ENCODE results near the gene ERN1.
"Not testable (repeated sequence)": the region's sequence is repeated elsewhere in the genome, so short reads cannot be mapped to it uniquely, and the experiment has no call there.

The ERN1 gene

DNA sequence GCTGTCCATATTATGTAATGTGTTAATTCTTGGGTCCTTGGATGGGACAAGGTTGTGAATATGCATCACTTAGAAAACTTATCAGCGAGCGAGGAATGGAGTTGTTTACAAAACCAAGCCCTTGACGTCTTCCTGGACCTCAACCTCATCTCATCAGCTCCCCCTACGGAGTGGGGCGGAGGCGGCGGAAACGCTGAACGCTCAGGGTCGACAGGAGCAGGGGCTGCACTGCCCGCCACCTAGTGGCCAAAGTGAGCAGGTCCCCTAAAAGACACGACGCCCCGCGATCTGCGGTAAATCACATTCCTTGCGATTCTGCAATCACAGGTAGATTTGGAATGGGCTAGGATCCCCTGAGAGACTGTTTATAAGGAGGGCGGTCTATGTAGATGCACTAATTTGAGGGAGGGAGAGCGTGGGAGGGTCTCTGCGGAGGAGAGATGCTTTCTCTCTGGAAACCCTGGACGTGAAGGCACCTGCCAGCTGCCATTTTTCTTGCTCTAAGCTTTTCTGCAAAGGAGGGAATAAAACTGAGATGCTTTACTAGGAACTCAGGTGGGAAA is 104.1 kb downstream of the ERN1 start:
- peak; percentile 83 for DNase-seq (ENCODE audit: low read depth)

DNA sequence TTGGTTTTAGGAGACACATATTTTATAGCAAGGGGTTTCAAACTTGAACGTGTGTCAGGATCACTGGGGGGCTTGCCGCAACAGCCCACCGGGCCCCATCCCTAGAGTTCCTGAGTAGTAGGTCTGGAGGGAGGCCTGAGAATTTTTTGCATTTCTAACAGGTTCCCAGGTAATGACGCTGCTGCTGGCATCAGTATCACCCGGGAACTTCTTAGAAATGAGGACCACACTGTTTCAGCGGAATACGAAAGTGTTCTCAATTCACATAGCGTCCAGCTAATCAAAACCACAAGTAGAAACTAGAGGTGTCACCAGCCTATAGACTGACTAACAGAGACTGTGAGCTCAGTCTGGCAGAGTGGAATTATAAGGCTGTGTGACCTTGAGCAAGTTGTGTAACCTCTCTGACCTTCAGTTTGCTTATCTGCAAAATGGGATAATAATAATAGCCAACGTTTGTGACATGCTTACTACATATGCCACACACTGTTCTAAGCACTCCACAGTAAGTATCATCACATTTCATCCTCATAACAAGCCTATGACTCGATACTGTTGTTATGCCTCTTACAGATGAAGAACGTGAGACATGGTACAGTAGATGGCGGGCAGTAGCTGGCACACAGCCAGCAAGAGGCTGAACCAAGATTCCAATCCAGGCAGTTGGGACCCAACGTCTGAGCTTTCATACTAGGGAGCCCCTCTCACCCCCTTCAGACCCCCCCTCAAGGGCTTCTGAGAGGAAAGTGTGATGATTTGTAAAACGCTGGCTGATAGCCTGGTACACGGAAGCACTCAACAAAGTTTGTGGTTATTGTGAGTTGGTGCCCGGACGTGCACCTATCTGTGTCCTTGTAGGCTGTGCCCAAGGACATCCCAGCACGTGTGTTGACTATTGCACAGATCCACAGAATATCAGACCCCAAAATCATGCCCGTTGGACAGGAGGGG is 104.9 kb downstream of the ERN1 start:
- peak; percentile 30 for DNase-seq (ENCODE audit: low read depth)

DNA sequence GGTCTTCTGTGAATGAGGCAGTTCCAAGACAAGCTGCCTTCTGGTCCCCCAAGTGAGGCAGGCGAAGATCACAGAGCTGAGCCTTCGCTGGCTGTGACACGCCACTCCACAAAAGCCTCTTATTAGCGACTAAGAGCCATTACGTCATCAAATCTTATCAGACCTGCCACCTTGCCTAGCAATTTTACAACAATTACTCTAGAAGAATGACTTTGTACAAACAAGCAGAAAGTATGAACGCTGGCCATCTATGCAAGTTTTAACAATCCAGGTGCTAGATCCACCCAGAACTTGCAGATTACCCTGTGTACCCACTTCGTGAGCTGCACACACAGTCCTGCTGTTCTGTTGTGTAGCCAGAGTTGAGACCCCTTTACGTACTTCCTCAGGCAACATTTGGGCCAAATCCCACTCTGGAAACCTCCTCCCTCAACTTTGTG is 105.7 kb downstream of the ERN1 start:
- DNase-seq (ENCODE audit: low read depth), result no peak

DNA sequence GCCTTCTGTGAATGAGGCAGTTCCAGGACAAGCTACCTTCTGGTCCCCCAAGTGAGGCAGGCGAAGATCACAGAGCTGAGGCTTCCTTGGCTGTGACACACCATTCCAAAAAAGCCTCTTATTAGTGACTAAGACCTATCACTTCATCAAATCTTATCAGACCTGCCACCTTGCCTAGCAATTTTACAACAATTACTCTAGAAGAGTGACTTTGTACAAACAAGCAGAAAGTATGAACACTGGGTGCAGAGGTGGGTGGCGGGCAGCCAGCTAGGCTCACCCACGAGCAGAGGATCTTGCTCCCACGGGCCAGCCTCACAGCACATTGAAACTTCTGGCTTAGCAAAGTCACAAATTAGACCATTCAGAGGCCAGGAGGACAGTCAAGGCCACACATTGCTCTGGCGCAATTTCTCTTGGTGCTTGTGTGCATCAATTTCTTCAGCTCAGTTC is 107.3 kb downstream of the ERN1 start:
- no peak for DNase-seq (ENCODE audit: low read depth)

DNA sequence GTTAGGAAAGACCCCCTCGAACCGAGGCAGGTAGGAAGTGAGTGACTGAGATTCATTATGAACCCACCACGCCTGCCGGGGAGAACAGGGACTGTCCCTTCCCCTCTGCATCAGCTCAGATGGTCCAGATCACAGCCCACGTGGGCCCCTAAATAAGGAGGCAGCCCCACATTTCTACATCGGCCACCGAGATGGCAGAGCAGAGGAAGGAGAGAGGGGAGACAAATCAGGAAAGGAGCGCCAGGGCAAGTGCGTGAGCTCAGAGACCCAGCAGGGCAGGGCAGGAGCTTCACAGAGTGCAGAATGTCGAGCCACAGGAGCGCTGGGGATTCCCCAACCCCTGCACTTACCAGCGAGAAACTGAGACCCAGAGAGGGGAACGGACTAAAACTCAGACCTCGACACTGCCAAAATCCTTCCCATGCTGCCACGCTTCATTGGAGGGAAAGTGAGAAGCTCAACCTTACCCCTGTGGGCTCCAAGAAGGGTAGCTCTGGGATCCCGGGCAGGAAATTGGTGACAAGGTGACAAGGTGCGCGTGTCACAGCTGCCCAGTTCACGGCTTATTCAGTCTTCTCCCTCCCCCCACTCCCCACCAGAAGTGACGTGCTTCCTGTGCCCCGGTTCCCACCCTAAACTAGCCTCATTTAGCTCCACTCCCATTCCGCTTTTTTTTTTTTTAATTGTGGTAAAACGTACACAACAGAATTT is 109.7 kb downstream of the ERN1 start, which contains the start of gene ICAM2:
ICAM2 (minus strand) TSS at position 578 of the 711 bp plus-strand sequence. CDS start 13,942 bp downstream, outside the sequence.
- DNase-seq (ENCODE audit: low read depth), result peak; percentile 76

DNA sequence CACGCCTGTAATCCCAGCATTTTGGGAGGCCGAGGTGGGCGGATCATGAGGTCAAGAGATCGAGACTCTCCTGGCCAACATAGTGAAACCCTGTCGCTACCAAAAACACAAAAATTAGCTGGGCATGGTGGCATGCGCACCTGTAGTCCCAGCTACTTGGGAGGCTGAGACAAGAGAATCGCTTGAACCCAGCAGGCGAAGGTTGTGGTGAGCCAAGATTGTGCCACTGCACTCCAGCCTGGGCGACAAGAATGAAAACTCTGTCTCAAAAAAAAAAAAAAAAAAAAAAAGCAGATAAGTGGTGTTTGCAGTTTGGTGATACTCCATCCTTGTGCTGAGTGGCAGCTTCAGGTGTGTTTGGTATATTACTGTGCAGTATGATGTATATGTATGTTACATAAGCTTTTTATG is 110.4 kb downstream of the ERN1 start:
- not testable (repeated sequence) for DNase-seq (ENCODE audit: low read depth)

DNA sequence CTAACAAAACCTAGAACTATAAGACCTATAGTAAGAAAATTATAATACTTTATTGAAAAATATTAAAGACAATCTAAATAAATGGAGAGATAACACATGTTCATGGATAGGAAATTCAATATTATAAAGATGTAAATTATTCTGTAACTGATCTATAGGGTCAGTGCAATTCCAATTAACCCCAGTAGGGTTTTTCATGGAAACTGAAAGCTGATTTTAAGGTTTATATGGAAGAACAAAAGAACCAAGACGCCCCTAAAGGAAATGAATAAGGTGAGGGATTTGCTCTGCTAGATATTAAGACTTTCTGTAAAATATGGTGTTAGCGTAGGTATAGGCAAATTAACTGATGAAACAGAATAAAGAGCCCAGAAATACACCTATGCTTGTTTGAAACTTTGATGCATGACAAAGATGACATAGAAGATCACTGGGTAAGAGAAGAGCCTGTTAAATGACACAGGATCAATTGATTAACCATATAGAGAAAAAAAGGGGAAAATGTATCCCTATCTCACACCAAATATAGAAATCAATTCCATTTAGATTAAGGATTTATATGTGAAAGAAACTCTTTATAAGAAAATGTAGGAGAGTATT is 112.5 kb downstream of the ERN1 start:
- no peak for DNase-seq (ENCODE audit: low read depth)

DNA sequence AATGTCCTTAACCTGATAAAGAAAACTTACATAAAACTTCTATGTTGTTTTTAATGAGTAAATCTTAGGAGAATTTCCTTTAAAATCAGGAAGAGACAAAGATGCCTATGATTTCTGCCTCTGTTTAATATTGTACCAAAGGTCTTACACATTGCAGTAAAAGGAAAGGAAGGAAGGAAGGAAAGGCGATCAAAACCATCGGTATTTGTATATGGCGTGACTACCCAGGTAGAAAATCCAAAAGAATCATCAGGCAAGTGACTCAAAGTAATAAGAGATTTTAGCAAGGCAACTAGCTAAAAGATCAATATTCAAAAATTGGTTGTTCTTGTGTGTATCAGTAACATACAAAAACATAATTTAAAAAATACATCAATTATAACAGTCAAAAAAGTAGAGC is 113.0 kb downstream of the ERN1 start:
- DNase-seq (ENCODE audit: low read depth), result no peak

DNA sequence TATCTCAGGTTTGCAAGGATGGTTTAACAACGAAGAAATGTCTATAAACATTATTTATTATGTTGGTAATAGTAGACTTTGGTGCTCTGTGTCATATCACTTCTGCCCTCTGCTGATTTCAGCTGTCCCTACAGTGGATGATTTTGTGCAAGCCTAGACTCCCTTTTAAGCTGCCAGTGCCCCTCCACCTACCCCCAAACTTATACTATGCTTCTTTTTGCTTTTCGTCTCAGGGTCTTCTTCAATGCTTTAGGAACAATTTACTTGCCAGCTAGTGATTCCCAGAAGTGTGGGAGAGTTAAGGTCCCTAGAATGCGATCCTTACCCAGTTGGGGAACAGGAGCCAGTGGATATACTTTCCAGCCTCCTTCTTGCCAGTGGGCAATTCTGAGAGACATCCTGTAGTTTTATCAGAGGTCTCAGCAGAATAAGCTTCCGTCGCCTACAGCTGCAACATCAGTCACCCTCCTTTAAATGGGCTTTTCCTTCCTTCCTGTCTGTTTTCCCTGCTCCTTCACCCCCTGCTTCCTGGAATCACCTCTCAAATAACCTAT is 113.6 kb downstream of the ERN1 start:
- DNase-seq (ENCODE audit: low read depth), result no peak

DNA sequence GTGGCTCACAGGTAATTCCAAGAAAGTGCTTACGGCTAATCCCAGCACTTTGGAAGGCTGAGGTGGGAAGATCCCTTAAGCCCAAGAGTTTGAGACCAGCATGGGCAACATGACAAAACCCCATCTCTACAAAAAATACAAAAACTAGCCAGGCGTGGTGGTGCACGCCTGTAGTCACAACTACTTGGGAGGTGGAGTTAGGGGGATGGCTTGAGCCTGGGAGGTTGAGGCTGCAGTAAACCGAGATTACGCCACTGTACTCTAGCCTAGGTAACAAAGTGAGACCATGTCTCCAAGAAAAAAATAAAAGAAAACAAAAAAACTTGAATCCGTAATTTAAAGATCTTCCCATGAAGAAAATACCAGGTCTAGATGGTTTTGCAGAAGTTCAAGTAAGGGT is 114.5 kb downstream of the ERN1 start:
- no peak for DNase-seq (ENCODE audit: low read depth)

DNA sequence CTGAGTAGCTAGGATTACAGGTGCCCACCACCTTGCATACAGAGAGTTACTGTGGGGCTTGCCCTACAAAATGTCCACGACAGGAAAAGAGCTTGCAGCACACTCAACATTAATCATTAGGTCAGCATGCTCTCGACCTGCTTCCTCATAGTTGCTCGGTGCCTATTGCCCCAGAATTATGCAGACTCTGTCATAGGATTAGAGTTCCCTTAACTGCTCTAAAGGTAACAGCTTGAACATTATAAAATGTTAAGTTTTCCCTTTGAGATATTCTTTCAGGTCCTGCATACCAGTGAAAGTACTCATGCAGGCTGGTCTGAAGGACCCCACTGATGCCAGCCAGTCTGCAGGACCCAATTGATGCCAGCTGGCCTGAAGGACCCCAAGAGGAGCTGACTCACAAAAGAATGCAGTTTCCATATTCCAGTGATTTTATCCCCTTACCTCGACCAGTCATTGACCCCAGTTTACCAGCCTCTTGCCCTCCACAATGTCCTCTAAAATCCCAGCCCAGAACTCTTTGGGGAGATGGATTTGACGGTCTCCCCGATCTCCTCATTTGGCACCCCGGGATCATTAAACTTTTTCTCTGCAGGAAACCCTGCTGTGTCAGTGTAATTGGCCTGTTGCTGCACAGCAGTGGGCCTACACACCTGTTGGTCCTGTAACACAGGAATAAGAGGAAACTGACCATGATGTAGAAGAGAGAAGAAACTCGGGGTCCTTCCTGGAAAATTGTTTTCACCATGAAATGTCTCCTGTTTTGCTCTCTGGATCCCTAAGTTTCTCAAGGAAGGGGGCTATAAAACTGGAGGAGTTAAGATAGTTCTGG is 120.2 kb downstream of the ERN1 start:
- DNase-seq (ENCODE audit: low read depth), result no peak

DNA sequence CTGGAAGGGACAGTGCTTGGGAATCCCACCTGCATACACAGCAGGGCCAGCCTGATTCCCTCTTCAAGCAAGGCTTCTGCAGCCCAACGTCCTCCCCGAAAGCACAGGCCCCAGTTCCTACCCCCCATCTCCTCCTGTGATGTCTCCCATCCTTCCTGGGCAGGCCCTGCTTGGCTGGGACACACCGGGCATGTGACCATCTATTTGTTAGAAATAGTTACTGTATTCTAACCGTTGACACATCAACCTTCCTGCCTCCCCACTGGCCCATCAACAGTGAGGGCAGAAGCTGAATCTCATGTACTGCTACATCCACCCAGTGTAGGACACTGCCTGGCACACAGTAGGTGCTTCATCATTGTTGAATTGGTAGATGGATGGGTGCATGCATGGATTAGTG is 121.1 kb downstream of the ERN1 start:
- no peak for DNase-seq (ENCODE audit: low read depth)

DNA sequence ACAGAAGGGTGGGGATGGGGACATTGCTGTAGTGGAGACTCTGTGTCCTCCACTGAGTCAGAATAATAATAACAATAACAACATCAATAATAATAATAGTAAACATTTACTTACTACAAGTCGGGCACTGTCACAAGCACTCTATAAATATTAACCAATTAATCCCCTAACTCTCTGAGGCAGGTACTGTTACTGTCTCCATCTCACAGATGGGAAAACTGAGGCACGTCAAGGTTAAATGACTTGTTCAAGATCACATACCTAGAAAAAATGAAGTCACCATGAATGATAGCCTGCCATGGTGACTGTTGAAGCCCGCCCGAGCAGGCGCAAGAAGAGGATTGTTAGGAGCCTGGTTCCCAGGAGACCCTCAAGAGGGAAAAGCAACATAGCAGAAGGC is 121.6 kb downstream of the ERN1 start:
- DNase-seq (ENCODE audit: low read depth), result no peak

DNA sequence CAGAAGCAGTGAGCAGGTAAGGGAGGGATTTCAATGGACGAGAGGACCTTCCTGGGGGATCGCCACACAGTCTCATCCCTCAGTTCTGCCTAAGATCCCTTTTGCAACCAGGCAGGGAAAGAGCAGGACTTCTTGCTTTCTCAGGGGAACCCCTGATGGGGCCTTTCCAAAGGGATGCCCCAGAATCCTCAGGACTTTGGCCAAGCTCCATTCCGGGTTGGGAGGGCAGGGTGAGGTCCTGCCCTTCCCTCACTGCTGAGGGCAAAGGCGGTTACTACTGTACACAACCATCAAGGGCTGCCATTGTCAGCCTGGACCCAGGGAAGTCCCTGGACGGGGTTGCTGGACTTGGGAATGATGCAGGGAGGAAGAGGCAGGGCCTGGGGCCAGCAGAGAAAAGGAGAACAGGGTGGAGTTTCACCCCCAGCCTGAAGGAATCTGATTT is 122.1 kb downstream of the ERN1 start:
- DNase-seq (ENCODE audit: low read depth), result no peak

DNA sequence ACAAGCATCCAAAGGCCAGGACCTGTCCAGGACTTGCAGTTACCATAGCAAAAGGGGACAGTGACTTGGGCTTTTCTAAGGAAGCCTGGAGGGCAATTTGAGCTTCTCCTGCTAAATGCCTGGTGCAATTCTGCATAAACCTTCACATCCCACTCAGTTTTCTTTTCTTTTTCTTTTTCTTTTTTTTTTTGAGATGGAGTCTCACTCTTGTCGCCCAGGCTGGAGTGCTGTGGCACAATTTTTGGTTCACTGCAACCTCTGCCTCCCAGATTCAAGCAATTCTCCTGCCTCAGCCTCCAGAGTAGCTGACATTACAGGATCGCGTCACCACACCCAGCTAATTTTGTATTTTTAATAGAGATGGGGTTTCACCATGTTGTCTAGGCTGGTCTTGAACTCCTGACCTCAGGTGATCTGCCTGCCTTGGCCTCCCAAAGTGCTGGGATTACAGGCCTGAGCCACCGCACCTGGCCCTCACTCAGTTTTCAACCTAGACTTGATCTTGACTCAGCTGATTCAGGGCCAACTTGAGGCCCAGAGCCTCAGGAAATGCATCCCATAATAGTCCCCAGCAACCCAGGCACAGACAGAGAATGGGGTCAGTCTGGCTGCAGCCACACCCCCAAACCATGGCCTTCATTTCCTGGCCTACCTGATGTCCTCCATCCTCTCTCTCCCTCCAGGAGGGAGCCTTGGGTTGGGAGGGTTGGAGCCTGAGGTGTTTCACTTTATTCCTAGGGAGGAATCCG is 122.7 kb downstream of the ERN1 start:
- DNase-seq (ENCODE audit: low read depth), result not testable (repeated sequence)

DNA sequence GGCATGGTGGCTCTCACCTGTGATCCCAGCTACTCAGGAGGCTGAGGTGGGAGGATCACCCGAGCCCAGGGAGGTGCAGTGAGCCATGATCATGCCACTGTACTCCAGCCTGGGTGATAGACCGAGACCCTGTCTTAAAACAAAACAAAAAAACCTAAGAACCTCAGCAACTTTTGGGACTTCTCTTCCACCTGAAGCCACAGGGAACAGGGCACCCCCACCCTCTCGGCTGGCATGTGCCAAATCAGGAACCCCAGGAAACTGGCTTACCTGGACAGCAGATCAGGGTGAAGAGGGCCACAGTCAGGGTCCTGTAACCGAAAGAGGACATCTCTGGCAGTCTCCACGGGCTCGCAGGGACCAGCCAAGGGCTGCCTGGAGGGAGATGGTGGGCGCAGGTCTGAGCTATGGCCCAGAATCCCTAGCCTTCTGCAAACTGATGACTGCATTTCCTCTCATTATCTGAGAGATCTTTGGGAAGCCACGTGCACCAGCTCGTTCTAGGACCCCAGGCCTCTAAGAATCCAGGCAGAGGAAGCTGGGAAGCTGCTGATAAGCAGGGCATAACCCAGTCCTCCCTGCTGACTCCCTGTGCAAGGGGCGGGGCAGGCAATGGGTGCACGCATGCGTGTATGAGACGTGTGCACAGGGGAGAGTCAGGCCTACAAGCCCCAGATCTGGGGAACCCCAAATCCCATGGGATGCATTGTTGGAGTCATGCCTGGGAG is 123.4 kb downstream of the ERN1 start:
- no peak for DNase-seq (ENCODE audit: low read depth)

DNA sequence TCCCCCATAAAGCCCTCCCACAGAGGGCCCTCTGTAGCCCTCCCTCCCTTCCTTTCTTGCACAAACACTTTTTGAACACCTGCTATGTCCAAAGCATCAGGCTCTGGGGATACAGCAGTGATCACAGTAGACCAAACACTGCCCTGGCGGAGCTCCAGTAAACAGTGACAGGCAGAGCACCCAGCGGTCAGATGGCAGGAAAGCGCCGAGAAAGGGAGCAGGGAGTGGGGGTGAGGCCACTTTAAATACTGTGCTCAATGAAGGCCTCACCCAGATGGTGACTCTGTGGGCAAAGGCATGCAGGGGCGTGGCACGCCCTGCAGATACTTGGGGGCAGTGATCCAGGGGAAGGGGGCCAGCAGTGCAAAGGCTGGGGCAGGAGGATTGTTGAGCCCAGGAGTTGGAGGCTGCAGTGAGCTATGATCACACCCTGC is 124.2 kb downstream of the ERN1 start:
- no peak for DNase-seq (ENCODE audit: low read depth)

DNA sequence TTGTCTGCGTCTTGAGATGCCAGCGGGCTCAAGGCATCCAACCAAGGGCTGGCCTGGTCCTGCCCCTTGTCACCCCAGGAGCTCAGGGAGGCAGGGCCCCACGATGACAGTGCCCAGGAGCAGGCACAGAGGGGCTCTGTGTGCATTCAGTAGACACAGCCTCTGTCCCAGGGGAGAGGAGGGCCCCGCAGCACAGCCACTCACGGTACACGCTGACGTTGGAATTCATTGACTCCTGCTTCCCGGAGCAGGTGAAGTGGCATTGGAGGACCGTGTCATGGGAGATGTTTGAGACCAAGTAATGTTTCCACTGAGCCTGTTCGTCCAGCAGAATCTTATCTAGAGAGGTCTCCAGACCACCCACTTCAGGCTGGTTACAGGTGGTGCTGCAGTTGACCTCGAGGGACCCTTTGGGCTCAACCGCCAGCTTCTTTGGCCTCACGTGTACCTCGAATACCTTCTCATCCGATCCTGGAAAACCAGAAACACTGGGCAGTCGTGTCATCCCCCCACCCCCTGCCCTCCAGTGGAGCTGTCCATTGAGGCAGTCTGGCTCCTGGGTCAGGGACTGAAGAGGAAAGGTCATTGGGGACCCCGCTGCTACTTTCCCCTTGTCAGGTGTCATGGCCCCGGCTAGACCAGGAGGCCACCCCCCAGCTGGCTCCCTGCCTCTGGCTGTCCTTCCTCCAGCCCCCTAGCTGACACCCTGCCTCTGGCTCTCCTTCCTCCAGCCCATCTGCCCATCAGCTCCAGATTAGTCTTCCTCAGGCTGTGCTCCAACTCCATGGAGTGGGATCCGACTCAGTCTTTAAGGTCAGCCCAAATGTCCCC is 124.8 kb downstream of the ERN1 start:
- no peak for DNase-seq (ENCODE audit: low read depth)
